WTC11 (cell line): ENCODE results near the gene MAMDC2. TPM values are rescaled to one million over a fixed set of nuclear protein-coding genes. Genes with fewer than 3 reads are reported as not detected.

Experiments
- ATAC-seq: fragments of 200-7000 bp; cut with Tn5 transposase; 2 replicates; pipeline ENCODE4 v1.10.0; 2021; ENCODE audit warnings: mild to moderate bottlenecking, moderate library complexity
- CTCF ChIA-PET: fragments of 300-600 bp; sonication (Branson Sonifier 250); formaldehyde crosslinking; loops from one replicate; lab custom pipeline; 2021; ENCODE audit warnings: antibody characterized with exemption; lab: Charles Lee
- POLR2A ChIA-PET: fragments of 350-600 bp; sonication (Branson Sonifier 250); formaldehyde crosslinking; loops from one replicate; lab custom pipeline; 2021; ENCODE audit warnings: antibody characterized with exemption; lab: Charles Lee
- DNase-seq: peaks from one replicate; pipeline ENCODE4 v3.0.0; 2021; ENCODE audit warnings: low spot score
- H3K27ac Mint-ChIP-seq: 2 replicates; pipeline ENCODE4 v1.8.0; 2021; ENCODE audit warnings: mixed read lengths
- H3K27me3 Mint-ChIP-seq: 2 replicates; pipeline ENCODE4 v1.8.0; 2021; ENCODE audit warnings: low read depth, mild to moderate bottlenecking, moderate library complexity, mixed read lengths
- H3K36me3 Mint-ChIP-seq: 2 replicates; pipeline ENCODE4 v1.8.0; 2021; ENCODE audit warnings: mixed read lengths
- H3K4me1 Mint-ChIP-seq: 2 replicates; pipeline ENCODE4 v1.8.0; 2022; ENCODE audit warnings: mixed read lengths
- H3K4me3 Mint-ChIP-seq: 2 replicates; pipeline ENCODE4 v1.8.0; 2021; ENCODE audit warnings: mild to moderate bottlenecking, moderate library complexity, mixed read lengths
- H3K9me3 Mint-ChIP-seq: 2 replicates; pipeline ENCODE4 v1.8.0; 2021; ENCODE audit warnings: mixed read lengths
- AFF4 ChIP-seq: sonication (generic); formaldehyde crosslinking; IDR thresholded peaks from 2 replicates; pipeline ENCODE4 v1.8.1; 2023; ENCODE audit warnings: mild to moderate bottlenecking, missing genetic modification reagents, borderline replicate concordance
- AR ChIP-seq: fragments of 250-450 bp; sonication (Bioruptor Pico); IDR thresholded peaks from 2 replicates; pipeline ENCODE4 v1.9.0; 2021; ENCODE audit warnings: mild to moderate bottlenecking
- E2F4 ChIP-seq: sonication (generic); formaldehyde crosslinking; IDR thresholded peaks from 2 replicates; pipeline ENCODE4 v1.8.1; 2022; ENCODE audit warnings: low read depth, mild to moderate bottlenecking, moderate library complexity, missing genetic modification reagents, borderline replicate concordance
- ELF4 ChIP-seq: sonication (generic); formaldehyde crosslinking; IDR thresholded peaks from 2 replicates; pipeline ENCODE4 v1.8.1; 2022; ENCODE audit warnings: low read depth, mild to moderate bottlenecking, moderate library complexity, missing genetic modification reagents
- FOXJ3 ChIP-seq: sonication (generic); formaldehyde crosslinking; IDR thresholded peaks from 2 replicates; pipeline ENCODE4 v1.9.0; 2021; ENCODE audit warnings: missing genetic modification reagents, mild to moderate bottlenecking, borderline replicate concordance
- KAT7 ChIP-seq: sonication (generic); formaldehyde crosslinking; IDR thresholded peaks from 2 replicates; pipeline ENCODE4 v1.8.1; 2023; ENCODE audit warnings: missing genetic modification reagents, mild to moderate bottlenecking, borderline replicate concordance
- OVOL2 ChIP-seq: fragments of 250-450 bp; sonication (Bioruptor Pico); IDR thresholded peaks from 2 replicates; pipeline ENCODE4 v1.9.0; 2021; ENCODE audit warnings: mild to moderate bottlenecking, borderline replicate concordance
- RORB ChIP-seq: fragments of 250-450 bp; sonication (Bioruptor Pico); IDR thresholded peaks from 2 replicates; pipeline ENCODE4 v1.9.0; 2021; ENCODE audit warnings: mild to moderate bottlenecking
- SP1 ChIP-seq: sonication (generic); formaldehyde crosslinking; conservative IDR thresholded peaks from 2 replicates; pipeline ENCODE4 v1.8.1; 2022; ENCODE audit warnings: missing genetic modification reagents
- STAT6 ChIP-seq: sonication (generic); formaldehyde crosslinking; conservative IDR thresholded peaks from 2 replicates; pipeline ENCODE4 v1.8.1; 2023; ENCODE audit warnings: mild to moderate bottlenecking, low read depth, missing genetic modification reagents, moderate library complexity
- TCF7 ChIP-seq: sonication (generic); formaldehyde crosslinking; IDR thresholded peaks from 2 replicates; pipeline ENCODE4 v1.8.0; 2022; ENCODE audit warnings: mild to moderate bottlenecking, low read depth, missing genetic modification reagents, moderate library complexity
- ZNF263 ChIP-seq: sonication (generic); formaldehyde crosslinking; IDR thresholded peaks from 2 replicates; pipeline ENCODE4 v1.8.1; 2022; ENCODE audit warnings: low read depth, mild to moderate bottlenecking, moderate library complexity, missing genetic modification reagents
- ZNF425 ChIP-seq: fragments of 250-450 bp; sonication (Bioruptor Pico); conservative IDR thresholded peaks from 2 replicates; pipeline ENCODE4 v1.9.0; 2021; ENCODE audit warnings: mild to moderate bottlenecking
- ZNF512 ChIP-seq: sonication (generic); formaldehyde crosslinking; IDR thresholded peaks from 2 replicates; pipeline ENCODE4 v1.8.1; 2022; ENCODE audit warnings: missing genetic modification reagents, borderline replicate concordance
- total RNA-seq: library from RNA; stranded (reverse); gene quantifications from 3 replicates; pipeline ENCODE4 v1.2.3, GENCODE V29; 2021

MAMDC2 gene
- total RNA-seq, 1 experiment from 2014 or later = 6.0 TPM

- TF ChIP-seq AR (CRISPR knock-in tag) = no peak
- TF ChIP-seq STAT6 (CRISPR knock-in tag) = no peak
- TF ChIP-seq AFF4 (CRISPR knock-in tag) = no peak
- TF ChIP-seq KAT7 (CRISPR knock-in tag) = no peak
- TF ChIP-seq RORB = no peak
- TF ChIP-seq OVOL2 (CRISPR knock-in tag) = no peak
- ChIA-PET CTCF (interaction anchor here (1.4 to 1.7 kb wide), 2 partner anchors 38 to 40 kb away, joined by 4 to 6 read pairs; no protein-coding TSS in a partner anchor), POLR2A (interaction anchor here (0.8 kb wide), 1 partner anchor 646 kb away, joined by 3 read pairs; no protein-coding TSS in a partner anchor)
- Mint-ChIP-seq H3K4me1 (peaks cover 2% of the 10 kb centered on the region; the same call in 1 of the 2 replicates), H3K36me3 (no peaks in the 10 kb centered on the region), H3K27ac (no peak overlapping the region), H3K27me3 (no peaks in the 10 kb centered on the region), H3K9me3 (no peaks in the 10 kb centered on the region), H3K4me3 (no peak overlapping the region)
- DNase-seq = no peak
- no peak for ATAC-seq
Observed at GRCh38 chr9:70073193-70073592, 29.5 kb downstream of the MAMDC2 start.

- H3K4me3 Mint-ChIP-seq = no peak overlapping the region
- no peak for DNase-seq
- H3K9me3 Mint-ChIP-seq = no peaks in the 10 kb centered on the region
- CTCF ChIA-PET = interaction anchor here (1.7 kb wide), 1 partner anchor 40 kb away, joined by 6 read pairs; no protein-coding TSS in a partner anchor
- peaks cover 5% of the 10 kb centered on the region for H3K4me1 Mint-ChIP-seq
- ATAC-seq = no peak
- no peak overlapping the region for H3K27ac Mint-ChIP-seq
- no peaks in the 10 kb centered on the region for H3K36me3 Mint-ChIP-seq
- POLR2A ChIA-PET = no interaction called here
- no peaks in the 10 kb centered on the region for H3K27me3 Mint-ChIP-seq
- TF ChIP-seq SP1 (CRISPR knock-in tag) = no peak
- TF ChIP-seq ZNF425 (CRISPR knock-in tag) = no peak
- no peak for TF ChIP-seq FOXJ3 (CRISPR knock-in tag)
- no peak for TF ChIP-seq ZNF512 (CRISPR knock-in tag)
- no peak for TF ChIP-seq RORB
- no peak for TF ChIP-seq AFF4 (CRISPR knock-in tag)
- no peak for TF ChIP-seq TCF7 (CRISPR knock-in tag)
- no peak for TF ChIP-seq E2F4 (CRISPR knock-in tag)
- no peak for TF ChIP-seq ELF4 (CRISPR knock-in tag)
- no peak for TF ChIP-seq OVOL2 (CRISPR knock-in tag)
- no peak for TF ChIP-seq ZNF263 (CRISPR knock-in tag)
Observed at GRCh38 chr9:70073756-70074155, 30.1 kb downstream of the MAMDC2 start.
